MM.1S (cell line): ENCODE measurements around the gene KDF1.

Experiments
- DNase-seq: peaks from one replicate; pipeline ENCODE4 v3.0.0-alpha.2; 2015
- H2AFZ ChIP-seq: fragments of 300-600 bp; sonication (generic); 2 replicates; pipeline ENCODE4 v1.6.0; 2016; ENCODE audit warnings: antibody characterized with exemption, low read length
- H3F3A ChIP-seq: fragments of 300-600 bp; sonication (generic); 2 replicates; pipeline ENCODE4 v1.6.1; 2016; ENCODE audit warnings: mild to moderate bottlenecking, antibody characterized with exemption, low read length, moderate library complexity, mixed read lengths; ENCODE audit not compliant: insufficient read depth
- H3K27ac ChIP-seq: fragments of 300-600 bp; sonication (generic); 2 replicates; pipeline ENCODE4 v1.5.1; 2016; ENCODE audit warnings: mild to moderate bottlenecking, low read length
- H3K27me3 ChIP-seq: fragments of 300-600 bp; sonication (generic); replicated peaks from 2 replicates; pipeline ENCODE4 v1.6.0; 2016; ENCODE audit warnings: low read length; ENCODE audit not compliant: insufficient read depth
- H3K36me3 ChIP-seq: fragments of 300-600 bp; sonication (generic); replicated peaks from 2 replicates; pipeline ENCODE4 v1.6.1; 2016; ENCODE audit warnings: mild to moderate bottlenecking, low read length, mixed read lengths; ENCODE audit not compliant: insufficient read depth
- H3K4me1 ChIP-seq: fragments of 300-600 bp; sonication (generic); 2 replicates; pipeline ENCODE4 v1.6.1; 2016; ENCODE audit warnings: low read length, mixed read lengths
- H3K4me2 ChIP-seq: fragments of 300-600 bp; sonication (generic); 2 replicates; pipeline ENCODE4 v1.6.0; 2016; ENCODE audit warnings: low read depth, low read length
- H3K4me3 ChIP-seq: fragments of 300-600 bp; sonication (generic); 2 replicates; pipeline ENCODE4 v1.5.1; 2016; ENCODE audit warnings: low read length, mixed read lengths
- H3K79me2 ChIP-seq: fragments of 300-600 bp; sonication (generic); 2 replicates; pipeline ENCODE4 v1.6.1; 2016; ENCODE audit warnings: mixed run types, low read length, mixed read lengths
- H3K9ac ChIP-seq: fragments of 300-600 bp; sonication (generic); 2 replicates; pipeline ENCODE4 v1.6.1; 2016; ENCODE audit warnings: low read length, mixed read lengths
- H3K9me2 ChIP-seq: fragments of 300-600 bp; sonication (generic); replicated peaks from 2 replicates; pipeline ENCODE4 v1.6.1; 2016; ENCODE audit warnings: mild to moderate bottlenecking, low read length, mixed read lengths; ENCODE audit not compliant: insufficient read depth
- H3K9me3 ChIP-seq: fragments of 300-600 bp; sonication (generic); replicated peaks from 2 replicates; pipeline ENCODE4 v1.6.1; 2016; ENCODE audit warnings: mild to moderate bottlenecking, low read length, mixed read lengths; ENCODE audit not compliant: insufficient read depth
- H4K20me1 ChIP-seq: fragments of 300-600 bp; sonication (generic); 2 replicates; pipeline ENCODE4 v1.6.1; 2016; ENCODE audit warnings: mild to moderate bottlenecking, low read length, moderate library complexity, mixed read lengths; ENCODE audit not compliant: insufficient read depth
- CTCF ChIP-seq: fragments of 300-600 bp; sonication (generic); IDR thresholded peaks from 2 replicates; pipeline ENCODE4 v1.5.1; 2016; ENCODE audit warnings: antibody characterized with exemption, low read length, mixed read lengths
- EZH2 ChIP-seq: fragments of 300-600 bp; sonication (generic); optimal IDR thresholded peaks from 2 replicates; pipeline ENCODE3; 2017; ENCODE audit warnings: low read depth, mild to moderate bottlenecking, antibody characterized with exemption, low read length, mixed read lengths
- EZH2phosphoT487 ChIP-seq: fragments of 300-600 bp; sonication (generic); IDR thresholded peaks from 2 replicates; pipeline ENCODE4 v1.6.1; 2018; ENCODE audit warnings: antibody characterized with exemption, low read length

The KDF1 gene

GRCh38 chr1:26945728-26946127 lies 14.5 kb downstream of the KDF1 start:
- Histone ChIP-seq H2AFZ (no peak overlapping the region), H3K9me3 (no peaks in the 10 kb centered on the region), H3F3A (0 out of 2 replicates have a peak, but pooled peaks cover 2% of the 10 kb centered on the region), H4K20me1 (no peaks in the 10 kb centered on the region), H3K4me3 (no peak overlapping the region), H3K4me1 (no peaks in the 10 kb centered on the region), H3K9me2 (no peaks in the 10 kb centered on the region), H3K4me2 (no peak overlapping the region), H3K27ac (no peak overlapping the region), H3K36me3 (no peaks in the 10 kb centered on the region), H3K79me2 (no peaks in the 10 kb centered on the region), H3K27me3 (no peaks in the 10 kb centered on the region), H3K9ac (no peak overlapping the region)
- DNase-seq: no peak
- TF ChIP-seq EZH2phosphoT487 (no peak), EZH2 (no peak), CTCF (no peak)

GRCh38 chr1:26945138-26945537 lies 15.1 kb downstream of the KDF1 start:
- Histone ChIP-seq H3K9me2 (no peaks in the 10 kb centered on the region), H3K4me3 (no peak overlapping the region), H3K27ac (no peak overlapping the region), H4K20me1 (no peaks in the 10 kb centered on the region), H3K9me3 (no peaks in the 10 kb centered on the region), H3K4me1 (no peaks in the 10 kb centered on the region), H3K36me3 (no peaks in the 10 kb centered on the region), H3F3A (0 out of 2 replicates have a peak, but pooled peaks cover 2% of the 10 kb centered on the region), H3K9ac (no peak overlapping the region), H3K4me2 (no peak overlapping the region), H3K79me2 (no peaks in the 10 kb centered on the region), H2AFZ (no peak overlapping the region), H3K27me3 (no peaks in the 10 kb centered on the region)
- no peak for DNase-seq
- TF ChIP-seq CTCF: no peak
- TF ChIP-seq EZH2phosphoT487: no peak
- no peak for TF ChIP-seq EZH2

GRCh38 chr1:26942656-26943055 lies 17.6 kb downstream of the KDF1 start:
- Histone ChIP-seq H4K20me1 (no peaks in the 10 kb centered on the region), H3K9me2 (no peaks in the 10 kb centered on the region), H2AFZ (no peak overlapping the region), H3F3A (no peaks in the 10 kb centered on the region), H3K9ac (no peak overlapping the region), H3K9me3 (no peaks in the 10 kb centered on the region), H3K4me1 (no peaks in the 10 kb centered on the region), H3K79me2 (peaks cover 22% of the 10 kb centered on the region), H3K27me3 (no peaks in the 10 kb centered on the region), H3K4me3 (no peak overlapping the region), H3K36me3 (no peaks in the 10 kb centered on the region), H3K4me2 (no peak overlapping the region), H3K27ac (no peak overlapping the region)
- TF ChIP-seq EZH2: no peak
- TF ChIP-seq EZH2phosphoT487: no peak
- TF ChIP-seq CTCF: no peak
- DNase-seq: no peak
